Activated effector memory CD4-positive, alpha-beta T cell treated with anti-CD3 and anti-CD28 coated beads, Interleukin-2, amount 50 U/mL, for 16 hours (primary cell): ENCODE results near the gene SH3GL3.

Experiments
- DNase-seq: peaks from one replicate; pipeline ENCODE4 v3.0.0-alpha.2; 2020

Gene SH3GL3

DNA sequence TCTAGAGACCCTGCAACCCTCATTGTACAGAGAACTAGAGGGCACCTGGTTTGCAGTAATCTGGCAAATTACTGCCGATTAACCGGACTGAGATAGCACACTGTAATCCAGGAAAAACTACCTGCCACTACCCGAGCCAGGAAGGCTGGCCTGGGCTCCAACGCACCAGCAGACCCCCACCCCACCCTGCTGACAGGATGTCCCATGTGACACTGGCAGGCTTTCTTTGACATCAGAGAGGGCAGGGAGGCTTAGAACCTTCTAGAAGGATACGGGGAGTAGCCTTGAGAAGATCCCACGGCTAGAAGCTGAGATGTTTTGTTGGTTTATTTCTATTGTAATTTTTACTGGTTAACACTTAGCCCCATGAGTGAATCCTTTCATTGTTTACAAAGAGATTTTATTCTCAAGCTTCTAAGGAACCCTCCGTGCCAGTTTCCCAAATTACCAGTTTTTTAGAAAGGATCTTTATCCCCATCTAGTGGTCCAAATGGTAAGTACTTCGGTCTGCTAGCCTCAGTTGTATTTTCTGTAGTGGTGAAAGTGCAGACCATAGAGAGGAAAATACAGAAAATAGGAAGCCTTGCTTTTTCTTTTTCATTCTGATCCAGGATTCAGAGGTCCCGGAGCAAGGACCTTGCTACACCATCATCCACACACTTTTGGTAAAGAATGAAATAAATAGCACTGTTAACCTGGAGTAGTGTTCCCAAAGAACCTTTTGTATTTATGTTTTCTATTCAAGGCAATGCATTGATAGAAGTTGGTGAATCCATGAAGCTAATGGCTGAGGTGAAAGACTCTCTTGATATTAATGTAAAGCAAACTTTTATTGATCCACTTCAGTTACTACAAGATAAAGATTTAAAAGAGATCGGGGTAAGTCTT lies 124.9 kb downstream of the SH3GL3 start:
- no peak for DNase-seq

- no peak for DNase-seq
Observed at GRCh38 chr15:83574345-83574744, 127.2 kb downstream of the SH3GL3 start.

DNA sequence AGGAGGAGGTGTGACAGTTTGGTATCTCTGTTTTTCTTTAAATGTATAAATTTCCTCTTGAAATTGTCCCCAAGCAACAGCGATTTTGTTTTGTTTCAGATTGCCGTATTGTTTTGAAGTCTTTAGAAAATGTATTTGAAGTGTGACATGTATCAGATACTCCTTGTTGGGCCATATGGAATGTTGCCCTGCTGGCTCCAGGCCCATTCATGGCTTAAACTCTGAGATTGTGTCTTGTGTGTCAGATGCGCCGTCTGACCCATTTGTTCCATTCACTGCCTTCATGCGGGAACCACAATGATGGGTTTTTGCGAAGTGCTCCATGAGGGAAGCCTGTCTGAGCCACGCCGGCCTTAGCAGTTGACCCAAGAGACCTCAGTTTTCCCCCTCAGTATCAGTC lies 131.6 kb downstream of the SH3GL3 start:
- no peak for DNase-seq

GRCh38 chr15:83581381-83581780 lies 134.2 kb downstream of the SH3GL3 start:
- DNase-seq = no peak

- DNase-seq = no peak
Observed at GRCh38 chr15:83582381-83582780, 135.2 kb downstream of the SH3GL3 start.

DNA sequence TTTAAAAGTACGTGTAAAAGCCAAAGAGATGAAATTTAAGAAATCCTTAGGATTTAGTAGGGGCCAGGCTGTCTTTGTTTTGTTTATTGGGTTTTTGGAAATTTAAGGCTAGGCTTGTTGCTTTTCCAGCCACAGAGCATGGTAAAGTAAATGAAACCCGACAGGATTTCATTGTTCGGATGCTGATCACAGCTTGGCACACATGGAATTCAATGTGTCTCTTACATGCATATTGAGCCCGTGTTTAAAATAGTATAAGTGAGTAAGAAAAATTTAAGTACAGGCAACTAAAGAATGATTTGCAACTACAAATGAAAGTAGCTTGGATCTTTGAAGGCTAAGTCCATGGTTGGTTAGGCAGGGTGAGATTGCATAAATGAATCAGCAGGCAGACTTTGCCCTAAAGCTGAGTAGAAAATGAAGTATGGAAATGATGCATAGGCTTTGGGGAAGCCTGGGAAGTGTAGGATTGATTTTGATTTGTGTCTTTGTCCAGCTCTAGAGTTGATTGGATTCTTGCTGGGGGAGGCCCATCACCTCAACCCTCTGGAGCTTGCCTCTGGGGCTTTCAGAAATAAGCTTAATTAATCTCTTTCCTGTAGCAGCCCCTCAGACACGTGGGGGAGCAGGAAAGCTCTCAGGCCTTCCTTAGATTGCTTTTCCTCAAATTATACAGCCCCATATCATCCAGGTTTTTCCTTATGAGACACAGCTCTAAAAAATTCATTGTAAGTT lies 138.6 kb downstream of the SH3GL3 start:
- no peak for DNase-seq

- no peak for DNase-seq
Observed at GRCh38 chr15:83587091-83587490, 139.9 kb downstream of the SH3GL3 start.

- no peak for DNase-seq
Observed at GRCh38 chr15:83588441-83588840, 141.3 kb downstream of the SH3GL3 start.

- no peak for DNase-seq
Observed at GRCh38 chr15:83592370-83593040, 145.4 kb downstream of the SH3GL3 start.

- DNase-seq = no peak
Observed at GRCh38 chr15:83595191-83595590, 148.1 kb downstream of the SH3GL3 start.

GRCh38 chr15:83598031-83598430 lies 150.9 kb downstream of the SH3GL3 start:
- no peak for DNase-seq

- DNase-seq = no peak
Observed at GRCh38 chr15:83602021-83602420, 154.9 kb downstream of the SH3GL3 start.

GRCh38 chr15:83604549-83604948 lies 157.4 kb downstream of the SH3GL3 start:
- DNase-seq = no peak

DNA sequence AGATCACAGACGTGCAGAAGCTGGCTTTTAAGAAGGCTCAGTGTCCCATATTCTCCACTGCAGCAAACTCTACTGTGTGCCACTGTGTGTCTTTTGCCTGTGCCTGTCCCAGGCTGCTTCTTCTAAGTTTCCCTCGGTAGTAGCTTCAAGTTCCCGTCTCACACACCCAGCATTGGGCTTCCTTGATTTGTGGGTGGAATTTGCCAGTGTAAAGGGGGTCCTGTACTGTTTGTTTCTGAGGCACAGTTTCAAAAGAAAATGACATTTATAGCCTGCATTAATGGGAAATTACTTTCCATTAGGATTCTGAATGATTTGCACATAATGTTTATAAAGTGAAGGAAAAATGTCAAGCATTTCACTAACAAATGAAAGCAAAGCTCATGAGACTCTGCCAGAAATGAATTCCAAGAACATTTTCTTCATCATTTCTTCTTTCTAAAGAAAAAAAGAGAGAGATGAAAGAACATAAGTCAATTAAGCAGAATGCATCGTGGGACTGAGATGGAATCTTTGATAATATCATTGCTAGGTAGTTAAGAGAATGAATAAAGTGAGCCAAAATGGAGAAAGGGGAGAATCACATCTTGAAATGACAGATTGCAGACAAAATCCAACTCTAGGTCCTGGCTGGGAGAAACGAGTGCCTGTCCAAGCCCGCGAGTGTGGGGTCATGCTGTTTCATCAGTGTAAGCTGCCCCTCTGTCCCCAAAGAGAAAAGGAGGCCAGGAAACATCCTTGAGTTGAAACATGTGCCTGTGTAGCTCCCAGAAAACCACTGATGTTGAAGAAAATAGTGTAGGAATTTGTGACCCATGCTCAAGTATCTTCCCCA lies 158.2 kb downstream of the SH3GL3 start:
- no peak for DNase-seq

DNA sequence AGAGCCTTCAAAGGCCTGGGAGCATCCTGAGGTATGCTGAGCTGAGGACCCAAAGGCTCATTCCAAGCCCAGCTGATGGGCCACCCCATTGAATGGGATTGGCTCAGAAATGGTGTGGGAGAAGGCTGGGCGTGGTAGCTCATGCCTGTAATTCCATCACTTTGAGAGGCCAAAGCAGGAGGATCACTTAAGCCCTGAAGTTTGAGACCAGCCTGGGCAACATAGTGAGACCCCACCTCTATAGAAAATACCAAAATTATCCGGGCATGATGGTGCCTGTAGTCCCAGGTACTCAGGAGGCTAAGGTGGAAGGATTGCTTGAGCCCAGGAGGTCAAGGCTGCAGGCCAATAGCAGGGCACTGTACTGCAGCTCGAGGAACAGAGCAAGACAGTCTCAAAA lies 163.0 kb downstream of the SH3GL3 start:
- DNase-seq = no peak

- DNase-seq = no peak
Observed at GRCh38 chr15:83610901-83611685, 164.0 kb downstream of the SH3GL3 start.

DNA sequence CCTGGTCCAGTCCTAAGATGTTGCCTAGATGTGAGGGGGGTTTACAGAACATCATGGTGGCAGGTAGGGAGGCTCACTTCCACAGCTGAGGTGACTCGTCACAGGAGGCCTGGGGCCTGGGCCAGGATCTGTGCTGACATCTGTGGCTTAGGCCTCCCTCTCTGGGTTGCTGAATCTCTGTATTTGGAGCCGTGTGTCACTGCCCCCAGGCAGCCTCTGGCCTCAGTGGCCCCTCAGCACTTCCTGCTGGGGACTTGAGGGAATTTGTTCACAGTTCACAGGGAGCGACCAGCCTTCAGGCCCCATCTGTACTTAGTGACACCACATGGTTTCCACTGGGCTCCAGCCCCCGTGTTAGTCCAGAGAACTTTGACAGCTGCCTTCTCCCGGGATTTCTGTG lies 165.1 kb downstream of the SH3GL3 start:
- no peak for DNase-seq

- no peak for DNase-seq
Observed at GRCh38 chr15:83612898-83613635, 165.9 kb downstream of the SH3GL3 start.

GRCh38 chr15:83613714-83614113 lies 166.6 kb downstream of the SH3GL3 start:
- no peak for DNase-seq

DNA sequence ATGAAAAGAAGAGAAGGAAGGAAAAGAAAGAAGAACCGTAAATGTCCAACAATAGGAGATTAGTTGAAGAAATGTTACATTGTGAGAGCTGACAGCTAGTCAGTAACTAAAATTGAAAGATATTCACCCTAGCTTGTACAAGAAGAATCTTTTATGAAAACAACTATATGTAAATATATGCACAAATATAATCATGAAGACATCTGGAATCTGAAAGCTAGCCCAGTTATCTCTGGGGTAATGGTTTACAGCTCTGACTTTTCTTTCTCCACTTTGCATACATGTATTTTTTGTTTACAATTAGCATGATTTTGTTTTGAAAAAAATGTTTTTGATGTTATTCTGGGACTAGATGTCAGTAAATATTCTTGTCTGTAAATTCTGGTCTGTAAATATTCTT lies 169.7 kb downstream of the SH3GL3 start:
- no peak for DNase-seq

DNA sequence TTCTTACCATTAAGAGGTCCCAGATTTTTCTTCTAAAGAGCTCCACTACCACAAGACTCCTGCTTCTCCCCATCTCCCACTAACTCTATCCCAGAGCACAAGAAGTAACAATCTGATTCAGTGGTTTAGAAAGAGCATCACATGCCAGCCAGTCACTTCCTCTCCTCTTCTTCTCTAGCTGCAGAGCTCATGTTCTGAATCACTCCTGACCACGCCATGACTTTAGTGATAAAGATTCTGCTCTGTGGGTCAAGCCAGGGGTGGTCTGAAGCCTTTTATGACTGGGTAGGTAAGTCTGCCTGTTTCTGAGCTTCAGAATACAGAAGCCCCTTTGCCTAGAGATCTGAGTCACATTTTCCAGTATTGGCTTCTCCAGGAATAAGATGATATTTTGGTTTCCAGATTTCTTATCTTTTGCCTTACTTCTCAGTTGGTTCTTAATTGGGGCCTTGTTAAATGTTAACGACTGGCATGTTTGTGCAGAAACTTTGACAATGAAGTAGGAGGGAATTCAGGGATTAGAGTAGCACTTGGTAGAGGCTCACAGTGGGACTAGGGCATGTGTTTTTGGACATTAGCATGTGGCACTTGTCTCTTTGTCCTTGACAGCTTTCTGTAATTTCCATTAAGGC lies 179.1 kb downstream of the SH3GL3 start:
- no peak for DNase-seq
